Measurements from ENCODE around the gene USP49. TPM values are rescaled to one million over a fixed set of nuclear protein-coding genes. Genes with fewer than 3 reads are reported as not detected.

USP49 gene
- total RNA-seq, 1 donor from 2014 or later = 2.7 TPM

GRCh38 chr6:41824571-41825569, 70.3 kb downstream of the USP49 start:
- H3K4me3 ChIP-seq (ENCODE audit: low read depth, low read length) = no peak overlapping the region
- DNase-seq (ENCODE audit: low read depth) = no peak
- TF ChIP-seq CTCF (conservative IDR thresholded peaks at IDR 0.05; ENCODE audit: low read depth, low read length) = no peak

GRCh38 chr6:41823178-41823577, 72.0 kb downstream of the USP49 start:
- DNase-seq (ENCODE audit: low read depth) = no peak
- no peak overlapping the region for H3K4me3 ChIP-seq (ENCODE audit: low read depth, low read length)
- no peak for TF ChIP-seq CTCF (conservative IDR thresholded peaks at IDR 0.05; ENCODE audit: low read depth, low read length)

- DNase-seq (ENCODE audit: low read depth) = no peak
These were observed 73.2 kb downstream of the USP49 start for GRCh38 chr6:41822021-41822420.

GRCh38 chr6:41821266-41821665, 73.9 kb downstream of the USP49 start:
- no peak for DNase-seq (ENCODE audit: low read depth)

More at GRCh38 chr6:41822021-41822420, 73.2 kb downstream of the USP49 start:
- TF ChIP-seq CTCF (conservative IDR thresholded peaks at IDR 0.05; ENCODE audit: low read depth, low read length) = no peak
- no peak overlapping the region for H3K4me3 ChIP-seq (ENCODE audit: low read depth, low read length)

GRCh38 chr6:41818271-41819054, 76.7 kb downstream of the USP49 start:
- DNase-seq (ENCODE audit: low read depth) = no peak
- H3K4me3 ChIP-seq (ENCODE audit: low read depth, low read length) = no peak overlapping the region
- TF ChIP-seq CTCF (conservative IDR thresholded peaks at IDR 0.05; ENCODE audit: low read depth, low read length) = no peak

More at GRCh38 chr6:41821266-41821665, 73.9 kb downstream of the USP49 start:
- TF ChIP-seq CTCF (conservative IDR thresholded peaks at IDR 0.05; ENCODE audit: low read depth, low read length) = no peak
- no peak overlapping the region for H3K4me3 ChIP-seq (ENCODE audit: low read depth, low read length)

- DNase-seq (ENCODE audit: low read depth) = no peak
- TF ChIP-seq CTCF (conservative IDR thresholded peaks at IDR 0.05; ENCODE audit: low read depth, low read length) = no peak
These were observed 79.6 kb downstream of the USP49 start for GRCh38 chr6:41815587-41815986.

More at GRCh38 chr6:41815587-41815986, 79.6 kb downstream of the USP49 start:
- no peak overlapping the region for H3K4me3 ChIP-seq (ENCODE audit: low read depth, low read length)

All from epithelial cell of proximal tubule (primary cell).